Dermis blood vessel endothelial cell (primary cell): ENCODE data around the gene TSPAN5. TPM values are rescaled to one million over a fixed set of nuclear protein-coding genes. Genes with fewer than 3 reads are reported as not detected.
A peak's percentile ranks its signal among the peaks of the same experiment; 100 is the strongest.

Source experiments
- DNase-seq: peaks from one replicate; pipeline ENCODE4 v3.0.0; 2010
- total RNA-seq: library from RNA; depleted of rRNA; stranded (reverse); fragments of >200 nt; gene quantifications from 2 replicates; pipeline ENCODE4 v1.2.3, GENCODE V29; 2014

The TSPAN5 gene
- total RNA-seq, 1 donor from 2014 or later: 78.3 TPM

DNA sequence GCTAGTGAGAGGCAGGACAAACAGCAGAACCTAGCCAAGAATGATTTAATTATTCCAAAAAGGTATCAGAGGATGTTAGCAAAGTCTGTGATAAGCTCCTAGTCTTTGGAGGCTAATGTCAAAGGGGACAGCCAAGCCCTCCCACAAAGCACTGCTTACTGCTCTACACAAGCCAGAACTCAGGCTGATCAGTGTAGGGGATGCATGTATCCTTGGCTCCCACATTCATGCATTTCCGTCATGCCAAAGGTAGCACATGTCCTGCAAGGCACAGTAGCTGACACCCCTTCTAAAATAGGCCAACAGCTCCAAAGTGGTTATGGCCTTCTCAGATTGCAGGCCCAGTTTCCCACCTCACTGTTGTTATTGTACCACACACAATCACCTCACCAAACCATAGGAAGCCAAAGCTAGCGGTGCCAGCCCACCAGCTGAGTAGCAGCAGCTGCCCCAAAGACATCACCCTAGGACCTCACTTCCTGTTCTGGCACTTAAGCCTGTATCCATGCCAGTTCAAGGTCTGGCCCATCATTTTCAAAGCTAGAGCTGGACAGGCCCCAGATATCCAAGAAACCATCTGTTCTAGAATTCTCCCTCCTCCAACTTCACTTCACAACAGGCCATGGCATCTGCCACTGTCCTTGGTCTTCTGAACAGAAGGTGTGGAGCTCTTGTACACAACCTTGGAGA is 40.9 kb downstream of the TSPAN5 start:
- peak; percentile 60 for DNase-seq

DNA sequence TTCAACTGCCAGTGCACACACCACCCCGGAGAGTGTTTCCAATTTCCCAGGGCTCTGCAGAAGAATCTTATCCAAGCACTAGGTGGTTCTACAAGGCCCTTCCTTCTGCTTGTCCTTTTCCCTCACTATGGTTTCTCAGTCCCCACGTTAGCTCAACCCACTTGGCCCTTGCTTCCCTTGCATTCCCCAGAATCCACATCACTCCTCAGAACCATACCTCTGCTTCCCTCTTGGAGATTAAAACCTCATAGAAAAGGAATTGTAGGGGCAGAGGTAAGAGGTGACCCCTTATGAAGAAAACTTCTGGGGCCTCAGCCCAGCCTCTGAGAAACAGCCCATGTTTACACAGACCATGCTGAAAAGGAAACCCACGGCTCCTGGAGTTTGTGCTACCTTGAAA is 42.4 kb downstream of the TSPAN5 start:
- DNase-seq: no peak

DNA sequence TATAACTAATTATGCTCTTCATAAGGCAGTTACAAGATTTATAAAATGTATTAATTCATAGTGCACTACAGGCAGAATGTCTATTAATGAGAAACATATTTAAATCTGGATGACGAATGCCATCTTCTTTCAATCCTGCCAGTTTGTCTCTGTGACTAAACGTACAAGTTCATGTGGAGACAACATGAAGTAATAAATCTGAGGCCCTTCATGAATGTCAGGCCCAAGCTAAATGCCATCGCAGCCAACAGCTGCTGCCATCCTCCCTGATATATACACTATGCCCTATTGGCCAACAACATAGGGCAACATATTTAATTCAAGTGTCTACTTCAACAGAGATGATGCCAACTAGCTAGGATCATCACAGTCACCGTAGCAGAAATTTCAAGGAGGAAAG is 43.7 kb downstream of the TSPAN5 start:
- no peak for DNase-seq

DNA sequence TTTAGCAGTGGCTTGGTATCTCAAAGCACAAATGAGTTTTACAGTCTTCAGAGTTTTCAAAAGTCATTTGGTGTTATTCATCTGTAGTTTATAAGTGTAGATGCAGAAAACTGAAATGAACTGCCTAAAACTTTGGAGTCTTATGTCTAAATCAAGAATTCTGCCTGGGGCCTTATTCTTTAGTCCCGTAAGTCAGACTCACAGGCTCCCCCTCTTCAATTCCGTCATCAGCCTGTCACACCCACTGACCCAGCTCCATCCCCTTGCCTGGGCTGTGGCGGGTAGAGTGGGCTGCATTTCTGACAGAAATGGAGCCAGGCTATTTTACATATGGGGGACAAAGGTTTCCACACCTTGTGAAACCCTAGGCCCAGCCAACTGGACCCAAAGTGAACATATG is 44.3 kb downstream of the TSPAN5 start:
- DNase-seq: no peak

DNA sequence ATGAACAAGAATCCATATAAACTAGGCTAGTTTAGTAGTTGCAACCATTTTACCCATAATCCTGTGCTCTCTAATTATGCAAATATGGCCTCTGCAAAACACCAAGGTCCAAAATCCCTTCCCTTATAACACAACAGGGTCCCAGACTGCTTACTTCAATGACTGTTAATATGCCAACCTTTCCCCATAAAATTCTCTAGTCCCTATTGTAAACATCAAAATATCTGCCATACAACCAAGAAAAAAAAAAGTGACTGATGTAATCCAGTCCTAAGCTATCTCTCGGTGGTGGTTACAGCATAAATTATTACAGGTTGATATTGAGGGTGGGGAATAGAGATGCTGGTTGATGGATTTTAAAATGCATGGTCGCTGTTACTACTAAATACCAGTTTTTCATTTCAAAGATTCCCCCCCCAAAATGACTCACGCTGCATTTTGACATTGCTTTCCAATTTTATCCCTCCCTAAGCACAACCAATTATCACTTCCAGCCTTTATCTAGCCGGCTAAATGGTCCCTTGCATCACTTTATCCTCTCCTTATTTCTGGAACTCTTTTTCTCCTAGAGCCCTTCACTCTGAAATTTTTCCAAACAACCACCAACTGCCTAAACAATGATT is 44.8 kb downstream of the TSPAN5 start:
- DNase-seq: no peak

DNA sequence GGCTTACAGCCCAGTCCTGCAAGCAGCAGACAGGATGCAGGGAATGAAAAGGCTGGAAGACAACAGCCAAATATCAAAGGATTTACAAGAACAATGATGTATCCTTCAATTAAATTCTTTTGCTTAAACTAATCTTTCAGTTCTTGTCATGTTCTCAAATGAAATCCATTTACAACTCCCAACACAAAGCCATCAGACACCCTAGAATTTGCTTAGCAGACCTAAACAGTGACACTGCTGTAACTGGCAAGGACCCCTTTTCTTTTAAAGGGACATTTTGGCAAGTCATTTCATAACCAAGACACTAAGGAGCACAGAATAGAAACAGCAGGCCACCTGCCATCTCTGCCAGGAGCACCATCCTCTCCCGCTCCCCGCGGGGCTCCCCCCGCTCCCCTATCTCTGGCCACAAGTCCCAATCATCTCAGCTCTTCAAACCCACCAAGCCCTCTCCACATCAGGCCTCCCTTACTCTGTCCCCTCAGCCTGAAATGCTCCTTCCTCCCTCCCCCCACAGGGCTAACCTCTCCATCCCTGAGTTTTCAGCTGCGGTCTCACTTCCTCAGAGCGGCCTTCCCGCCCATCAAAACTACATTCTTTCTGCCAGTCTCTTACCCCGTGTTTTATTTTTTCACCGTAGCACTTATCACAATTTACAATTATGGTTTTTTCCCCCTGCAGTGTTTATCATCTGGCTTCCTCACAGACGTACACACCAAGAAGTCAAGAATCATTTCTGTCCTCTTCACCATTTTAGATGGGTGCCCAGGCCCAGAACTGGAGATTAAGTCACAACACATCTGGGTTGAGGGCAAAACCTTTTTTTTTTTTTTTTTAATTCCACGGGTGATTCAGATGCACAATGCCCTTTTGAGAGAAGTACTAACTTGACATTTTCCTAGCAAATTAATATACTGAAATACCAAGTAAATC is 45.8 kb downstream of the TSPAN5 start:
- DNase-seq: no peak

DNA sequence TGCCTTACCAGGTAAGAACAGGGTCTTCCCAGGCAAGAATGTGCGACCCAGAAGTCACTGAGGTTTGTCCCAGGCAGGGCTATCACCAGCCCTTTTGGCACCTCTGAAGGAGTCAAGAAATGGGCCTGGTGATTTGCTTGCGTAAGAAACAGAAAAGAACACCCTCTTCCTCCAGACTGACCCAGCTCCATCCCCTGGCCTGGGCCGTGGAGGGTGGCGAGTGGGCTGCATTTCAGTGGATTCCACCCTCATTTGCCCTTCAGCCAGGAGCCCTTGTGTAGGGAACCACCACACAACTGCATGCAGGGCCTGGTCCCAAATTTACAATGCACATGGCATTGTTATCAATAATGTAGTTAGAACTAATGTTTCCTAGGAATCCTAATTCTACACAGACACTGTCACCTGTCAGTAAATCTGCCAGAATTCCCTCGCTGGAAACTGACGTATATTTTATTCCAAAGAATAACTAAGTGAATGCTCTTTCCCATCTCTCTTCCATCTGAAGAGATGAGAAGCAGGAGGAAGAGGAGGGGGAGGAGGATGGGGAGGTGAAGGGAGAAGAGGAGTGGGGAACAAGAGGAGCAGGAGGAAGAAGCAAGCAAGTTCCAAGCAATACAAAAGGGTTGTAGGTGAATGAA is 46.6 kb downstream of the TSPAN5 start:
- DNase-seq: no peak

DNA sequence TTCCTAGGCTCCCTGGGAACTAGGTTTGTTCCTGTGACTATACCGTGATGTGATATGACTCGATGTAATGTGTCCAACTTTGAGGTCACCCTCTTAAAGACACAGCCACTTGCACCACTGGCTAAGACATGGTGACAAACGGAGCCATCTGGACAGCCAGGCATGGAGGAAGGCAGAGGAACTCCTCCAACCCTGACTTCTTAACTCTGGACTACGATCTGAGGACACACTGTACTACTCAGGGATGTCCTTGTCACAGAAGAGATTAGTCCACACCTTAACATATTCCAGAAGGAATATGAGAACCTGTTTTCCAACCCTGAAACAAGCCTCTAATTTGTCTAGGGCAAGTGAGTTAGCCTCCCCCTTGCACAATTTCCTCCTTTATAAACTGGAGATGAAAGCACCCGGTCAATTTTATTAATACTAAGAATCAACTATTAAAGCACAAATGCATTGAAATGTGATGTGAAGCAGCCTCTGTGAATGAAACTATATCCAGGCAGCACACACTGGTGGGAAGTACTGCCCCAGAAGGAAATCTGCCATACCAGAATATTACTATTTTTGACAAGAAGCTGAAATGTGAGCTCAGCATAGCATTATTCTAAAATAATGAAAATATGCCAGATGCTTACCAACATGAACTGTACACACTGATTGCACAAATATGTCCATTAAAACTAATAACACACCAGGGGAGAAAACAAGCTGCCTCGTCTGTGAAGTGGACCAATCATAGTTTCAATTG is 47.3 kb downstream of the TSPAN5 start:
- no peak for DNase-seq

DNA sequence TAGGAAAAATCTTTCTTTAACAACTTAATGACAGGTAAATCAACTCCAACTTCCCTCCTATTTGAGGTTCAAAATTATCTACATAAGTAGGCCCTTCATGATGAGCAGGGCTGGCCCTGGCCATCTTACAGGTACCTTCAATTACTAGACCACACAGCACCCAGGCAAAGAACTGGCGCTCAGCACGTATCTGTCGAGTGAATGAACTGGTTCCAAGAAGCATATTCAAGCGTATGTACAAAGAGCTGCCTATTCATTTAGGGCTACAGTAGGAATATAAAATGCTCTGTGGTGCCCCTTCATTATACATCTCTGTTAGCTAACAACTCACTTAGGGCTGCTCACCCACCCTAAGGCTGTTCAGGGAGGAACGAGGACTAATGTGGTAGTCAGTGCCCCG is 48.0 kb downstream of the TSPAN5 start:
- no peak for DNase-seq

DNA sequence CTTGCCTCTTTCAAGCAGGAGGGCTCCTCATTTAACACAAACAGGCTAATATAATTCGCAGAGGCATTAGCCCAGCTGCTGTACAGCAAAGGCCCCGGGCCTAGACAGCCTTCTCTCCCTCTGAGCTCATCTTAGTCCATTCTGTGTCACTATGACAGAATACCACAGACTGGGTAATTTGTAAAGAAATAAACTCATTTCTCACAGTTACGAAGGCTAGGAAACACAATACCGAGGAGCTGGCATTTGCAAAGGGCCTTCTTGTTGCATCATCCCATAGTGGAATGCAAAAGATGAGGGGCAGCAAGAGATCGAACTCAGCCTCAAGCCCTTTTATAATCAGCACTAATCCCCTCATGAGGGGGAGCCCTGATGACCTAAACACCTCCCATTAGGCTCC is 48.5 kb downstream of the TSPAN5 start:
- DNase-seq: no peak

DNA sequence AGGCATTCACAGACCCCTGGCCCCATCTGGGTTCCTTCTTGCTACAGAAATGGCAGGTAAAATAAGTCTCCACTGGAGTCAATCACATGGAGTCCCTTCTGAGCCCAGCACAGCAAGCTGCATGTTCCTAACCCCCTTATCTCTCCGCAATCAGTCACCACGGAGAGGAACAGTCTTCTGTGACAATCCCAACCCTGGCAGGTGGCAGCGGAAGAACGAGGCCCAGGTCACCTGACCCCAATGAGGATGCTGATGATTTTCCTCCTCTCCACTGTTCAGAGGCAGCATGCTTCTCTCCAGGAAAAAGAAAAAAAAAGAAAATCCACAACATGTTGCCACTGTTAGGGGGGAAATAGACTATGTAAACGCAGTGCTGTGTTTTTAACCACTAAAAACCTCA is 50.1 kb downstream of the TSPAN5 start:
- DNase-seq: no peak

DNA sequence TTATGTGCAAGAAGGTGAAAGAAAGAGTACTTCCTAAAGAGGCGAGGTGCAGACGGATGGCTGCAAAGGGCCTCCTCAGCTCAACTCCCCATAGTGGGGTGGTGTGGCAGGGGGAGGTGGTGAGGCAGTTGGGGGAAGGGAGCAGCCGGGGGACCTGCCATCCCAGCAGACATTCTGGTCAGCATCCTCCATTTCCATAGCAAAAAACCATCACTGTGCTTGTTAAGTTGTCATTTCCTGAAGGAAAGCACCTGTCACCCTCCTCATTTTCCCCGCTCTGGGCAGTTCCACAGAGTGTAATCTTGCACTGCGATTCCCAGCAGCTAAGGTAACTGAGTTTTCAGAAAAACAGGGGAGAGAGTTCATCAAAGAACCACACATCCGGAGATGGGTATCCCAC is 51.5 kb downstream of the TSPAN5 start:
- DNase-seq: no peak

DNA sequence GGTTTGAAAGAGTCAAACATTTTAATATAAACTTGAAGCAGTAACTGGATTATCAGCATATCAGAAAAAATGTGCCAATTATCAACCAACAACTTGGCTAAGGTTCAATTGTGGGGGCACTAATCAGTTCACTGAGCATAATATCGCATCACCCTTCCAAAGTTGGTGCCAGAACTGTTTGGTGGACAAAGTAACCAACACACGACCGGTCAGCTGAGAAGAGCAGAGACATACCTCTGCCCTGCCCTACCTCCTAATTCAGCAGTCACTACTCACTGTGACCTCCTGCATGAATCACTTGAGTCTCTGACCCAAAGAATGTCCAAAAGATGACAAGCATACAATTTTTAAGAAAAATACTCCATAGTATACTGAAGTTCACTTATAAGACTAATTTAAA is 53.2 kb downstream of the TSPAN5 start:
- DNase-seq: no peak

DNA sequence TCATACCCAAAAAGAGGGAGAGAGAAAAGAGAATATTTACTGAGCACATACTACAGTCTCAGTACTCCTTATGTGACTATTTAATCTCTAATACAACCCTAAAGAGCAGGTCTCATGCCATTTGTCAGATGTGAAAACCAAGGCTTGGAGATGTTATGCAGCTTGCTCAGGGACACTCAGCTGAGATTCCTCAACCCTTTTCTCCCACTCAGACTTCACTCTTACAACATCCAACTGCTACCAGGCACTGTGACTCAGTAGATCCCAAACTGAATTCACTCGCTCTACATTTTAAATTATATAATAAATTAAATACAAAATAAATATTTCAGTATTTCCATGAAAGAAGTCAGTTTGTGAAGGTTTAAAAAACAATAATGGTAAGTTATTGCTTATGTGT is 53.7 kb downstream of the TSPAN5 start:
- no peak for DNase-seq

DNA sequence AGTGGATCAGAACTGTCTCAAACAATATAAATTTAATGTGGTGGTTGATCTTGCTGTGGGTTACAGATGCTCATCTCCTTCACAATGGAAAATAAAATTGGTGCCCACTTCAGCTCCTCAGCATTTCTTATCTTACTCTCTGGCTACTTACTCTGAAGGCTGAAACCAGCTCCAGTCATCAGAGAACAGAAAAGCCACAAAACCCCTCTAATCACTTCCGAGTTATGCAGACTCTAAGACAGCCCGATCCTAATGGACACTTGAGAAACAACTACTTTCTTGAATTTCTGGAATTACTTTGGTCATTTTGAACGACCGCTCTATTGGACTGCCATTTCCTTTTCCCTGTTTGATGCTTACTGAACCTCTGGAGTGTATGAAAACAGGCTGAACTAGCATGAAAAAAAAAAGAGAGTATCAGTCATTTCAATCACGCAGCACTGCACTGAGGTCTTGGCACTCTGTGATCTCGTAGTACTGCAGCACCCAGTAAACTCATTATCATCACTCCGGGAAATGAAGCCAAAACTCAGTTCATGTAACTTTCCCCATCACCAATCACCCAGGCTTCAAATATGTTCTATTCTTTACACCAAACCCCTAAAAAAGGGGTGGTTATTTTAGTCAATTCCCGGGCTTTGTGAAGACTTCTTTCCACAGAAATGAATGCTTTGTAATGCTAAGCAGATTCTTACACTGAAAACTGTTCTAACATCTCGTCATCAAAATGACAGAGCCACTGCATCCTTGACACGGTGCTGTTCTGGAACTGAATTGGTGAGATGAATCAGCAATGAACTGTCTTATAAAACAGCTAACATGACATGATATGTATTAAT is 54.5 kb downstream of the TSPAN5 start:
- no peak for DNase-seq

DNA sequence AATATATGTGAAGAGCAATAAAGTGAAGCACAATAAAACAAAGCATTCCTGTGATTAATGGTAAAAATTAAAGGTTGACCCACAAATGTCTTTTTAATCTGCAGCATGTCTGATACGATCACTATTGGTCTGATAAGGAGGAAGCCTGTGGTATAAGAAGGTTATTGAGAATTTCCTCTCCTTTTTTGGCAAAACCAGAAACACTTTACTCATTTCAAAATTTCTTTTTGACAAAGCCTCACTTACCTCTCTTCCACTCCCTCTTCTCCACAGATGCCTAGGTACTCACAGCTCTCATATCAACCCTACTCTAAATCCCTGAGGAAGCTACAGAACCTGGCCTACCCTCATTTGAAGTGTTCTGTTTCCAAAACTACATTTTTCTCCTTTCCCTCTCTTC is 56.1 kb downstream of the TSPAN5 start:
- DNase-seq: no peak

DNA sequence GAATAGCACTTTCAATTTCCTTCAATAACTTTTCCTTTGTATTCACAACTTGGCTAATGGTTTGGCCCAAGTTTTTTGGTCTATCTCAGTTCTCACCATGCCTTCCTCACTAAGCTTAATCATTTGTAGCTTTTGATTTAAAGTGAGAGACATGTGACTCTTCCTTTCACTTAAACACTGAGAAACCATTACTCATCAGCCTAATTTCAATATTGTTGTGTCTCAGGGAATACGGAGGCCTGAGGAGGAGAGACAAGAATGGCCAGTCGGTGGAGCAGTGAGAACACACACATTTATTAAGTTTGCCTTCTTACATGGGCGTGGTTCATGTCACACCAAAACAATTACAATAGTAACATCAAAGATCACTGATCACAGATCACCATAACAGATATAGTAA is 56.7 kb downstream of the TSPAN5 start:
- DNase-seq: peak; percentile 58

DNA sequence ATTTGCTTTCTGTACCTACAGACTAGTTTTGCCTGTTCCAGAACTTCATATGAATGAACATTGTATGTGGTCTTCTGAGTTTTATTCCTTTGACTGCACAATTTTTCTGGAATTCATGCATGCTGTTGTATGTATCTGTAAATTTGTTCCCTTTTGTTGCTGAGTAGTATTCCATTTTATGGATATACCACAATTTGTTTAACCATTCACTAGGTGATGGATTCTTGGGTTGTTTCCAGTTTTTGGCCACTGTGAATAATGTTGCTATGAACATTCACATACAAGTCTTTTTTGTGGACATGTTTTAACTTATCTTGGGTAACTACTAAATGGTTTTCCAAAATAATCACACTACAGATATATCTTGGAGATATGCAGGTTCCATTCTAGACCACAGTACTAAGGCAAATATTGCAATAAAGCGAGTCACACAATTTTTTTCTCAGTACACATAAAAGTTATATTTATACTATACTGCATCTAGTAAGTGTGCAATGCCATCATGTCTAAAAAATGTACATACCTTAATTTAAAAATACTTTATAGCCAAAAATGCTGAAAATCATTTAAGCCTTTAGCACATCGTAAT is 58.7 kb downstream of the TSPAN5 start:
- DNase-seq: no peak

DNA sequence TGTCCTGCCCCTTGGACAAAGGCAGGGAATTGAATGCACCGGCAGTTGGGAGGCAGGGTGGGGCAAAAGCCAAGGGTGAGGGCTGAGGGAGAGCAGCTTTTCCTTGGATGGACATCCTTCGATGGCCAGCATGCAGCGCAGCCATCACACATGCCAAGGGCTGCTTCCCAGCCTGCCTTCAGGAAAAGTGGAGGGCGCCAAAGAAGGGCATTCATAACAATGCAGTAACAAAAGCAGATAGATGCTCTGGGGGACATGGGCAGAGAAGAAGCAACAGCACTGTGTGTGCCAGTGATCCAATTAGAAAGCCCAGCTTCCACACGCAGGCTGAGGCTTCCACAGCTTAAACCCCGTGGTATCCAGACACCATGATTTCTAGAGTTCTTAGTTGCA is 71.5 kb downstream of the TSPAN5 start:
- DNase-seq: no peak

DNA sequence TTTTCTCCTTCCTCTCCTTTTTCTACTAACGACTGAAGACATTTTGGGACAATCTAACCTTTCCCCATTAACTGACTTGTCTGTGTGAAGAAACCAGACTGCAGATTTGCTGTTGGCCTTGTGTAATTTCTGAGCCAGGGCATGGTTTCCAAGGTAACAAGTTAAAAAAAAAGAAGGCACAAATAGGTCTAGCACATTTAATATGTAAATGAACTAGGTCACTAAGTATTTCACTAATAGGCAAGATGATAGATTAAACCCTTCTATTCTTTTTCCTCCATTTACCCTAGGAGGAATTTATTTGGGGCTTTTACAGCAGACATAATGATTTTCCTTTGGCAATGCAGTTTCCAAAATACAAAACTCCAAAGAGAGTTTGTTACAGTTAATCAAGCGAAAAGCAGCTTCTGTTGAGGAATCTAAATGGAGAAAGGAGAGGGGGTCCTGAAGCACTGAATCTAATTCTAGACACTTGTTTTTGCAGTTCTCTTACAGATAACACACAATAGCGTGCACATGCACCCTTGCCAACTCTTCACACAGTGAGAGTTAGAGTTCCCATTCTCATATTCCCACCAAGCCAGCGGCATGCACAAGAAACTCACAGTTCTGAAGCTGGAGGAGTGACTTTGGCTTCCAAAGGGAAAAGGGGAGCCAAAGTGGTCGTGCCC is 72.0 kb downstream of the TSPAN5 start:
- no peak for DNase-seq

DNA sequence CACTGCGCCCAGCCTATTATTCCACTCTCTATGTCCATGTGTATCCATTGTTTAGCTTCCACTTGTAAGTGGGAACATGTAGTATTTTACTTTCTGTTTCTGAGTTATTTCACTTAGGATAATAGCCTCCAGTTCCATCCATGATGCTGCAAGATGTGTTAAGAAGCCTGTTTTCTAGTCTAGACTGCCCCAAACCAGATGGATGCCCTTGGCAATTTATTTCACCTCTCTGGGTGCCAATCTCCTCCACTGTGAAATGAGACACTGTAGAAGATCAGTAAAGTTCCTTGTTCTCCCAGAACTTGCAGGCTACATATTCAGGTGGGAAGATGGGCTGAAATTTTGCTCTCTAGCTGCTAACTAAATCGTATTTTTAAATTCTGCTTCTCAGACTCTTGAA is 72.8 kb downstream of the TSPAN5 start:
- DNase-seq: no peak
